AG08395 (cell line): ENCODE measurements around the gene PLEKHA4.
"Not testable (repeated sequence)": the region's sequence is repeated elsewhere in the genome, so short reads cannot be mapped to it uniquely, and the experiment has no call there.

ENCODE experiments used
- DNase-seq: peaks from one replicate; pipeline ENCODE4 v3.0.0; 2012; ENCODE audit warnings: mixed read lengths, low spot score

PLEKHA4 gene

GRCh38 chr19:48887861-48888612 lies 19.6 kb upstream of the PLEKHA4 start:
- no peak for DNase-seq

- no peak for DNase-seq
Observed at GRCh38 chr19:48883726-48884125, 15.3 kb upstream of the PLEKHA4 start.

- DNase-seq = no peak
Observed at GRCh38 chr19:48881741-48882657, 13.6 kb upstream of the PLEKHA4 start.

- not testable (repeated sequence) for DNase-seq
Observed at GRCh38 chr19:48879696-48880095, 11.3 kb upstream of the PLEKHA4 start.

DNA sequence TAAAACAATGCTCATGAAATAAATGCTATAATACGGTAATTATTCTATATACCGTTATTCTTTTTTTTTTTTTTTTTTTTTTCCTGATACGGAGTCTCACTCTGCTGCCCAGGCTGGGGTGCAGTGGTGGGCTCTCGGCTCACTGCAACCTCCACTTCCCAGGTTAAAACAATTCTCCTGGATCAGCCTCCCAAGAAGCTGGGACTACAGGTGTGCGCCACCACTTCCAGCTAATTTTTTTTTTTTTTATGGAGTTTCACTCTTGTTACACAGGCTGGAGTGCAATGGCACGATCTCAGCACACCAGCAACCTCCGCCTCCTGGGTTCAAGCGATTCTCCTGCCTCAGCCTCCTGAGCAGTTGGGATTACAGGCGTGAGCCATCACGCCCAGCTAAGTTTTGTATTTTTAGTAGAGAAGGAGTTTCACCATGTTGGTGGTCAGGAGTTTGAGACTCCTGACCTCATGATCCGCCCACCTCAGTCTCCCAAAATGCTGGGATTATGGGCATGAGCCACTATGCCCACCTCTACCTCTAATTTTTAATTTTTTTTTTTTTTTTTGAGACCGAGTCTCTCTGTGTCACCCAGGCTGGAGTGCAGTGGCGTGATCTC lies 10.7 kb upstream of the PLEKHA4 start:
- DNase-seq = no peak

DNA sequence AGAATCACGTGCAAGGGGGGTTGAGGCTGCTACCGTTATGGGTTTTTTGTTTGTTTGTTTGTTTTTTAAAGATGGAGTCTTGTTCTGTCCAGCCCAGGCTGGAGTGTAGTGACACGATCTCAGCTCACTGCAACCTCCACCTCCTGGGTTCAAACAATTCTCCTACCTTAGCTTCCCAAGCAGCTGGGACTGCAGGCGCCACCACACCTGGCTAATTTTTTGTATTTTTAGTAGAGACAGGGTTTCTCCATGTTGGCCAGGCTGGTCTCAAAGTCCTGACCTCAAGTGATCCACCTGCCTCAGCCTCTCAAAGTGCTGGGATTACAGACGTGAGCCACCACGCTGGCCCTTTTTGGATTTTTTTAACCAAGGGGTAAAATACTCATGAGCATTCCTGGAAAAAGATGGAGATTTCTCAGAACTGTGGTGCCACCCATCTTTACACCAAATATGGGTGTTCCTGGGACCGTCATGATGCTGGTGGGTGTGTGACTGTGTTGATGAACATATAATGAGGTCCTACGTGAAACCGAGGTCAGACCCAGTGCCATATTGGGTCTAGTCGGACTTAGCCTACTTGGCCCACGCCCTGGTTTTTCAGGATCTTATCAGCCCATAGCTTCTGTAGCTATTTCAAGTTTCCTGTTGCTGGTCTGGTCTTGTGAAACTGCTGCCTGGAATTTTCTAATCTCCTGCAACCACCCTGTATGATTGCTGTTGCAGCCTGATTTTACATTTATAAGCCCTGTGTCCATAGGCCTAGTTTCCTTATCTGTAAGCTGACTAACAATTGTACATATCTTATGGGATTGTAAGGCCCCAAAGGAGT lies 10.0 kb upstream of the PLEKHA4 start:
- DNase-seq = no peak

DNA sequence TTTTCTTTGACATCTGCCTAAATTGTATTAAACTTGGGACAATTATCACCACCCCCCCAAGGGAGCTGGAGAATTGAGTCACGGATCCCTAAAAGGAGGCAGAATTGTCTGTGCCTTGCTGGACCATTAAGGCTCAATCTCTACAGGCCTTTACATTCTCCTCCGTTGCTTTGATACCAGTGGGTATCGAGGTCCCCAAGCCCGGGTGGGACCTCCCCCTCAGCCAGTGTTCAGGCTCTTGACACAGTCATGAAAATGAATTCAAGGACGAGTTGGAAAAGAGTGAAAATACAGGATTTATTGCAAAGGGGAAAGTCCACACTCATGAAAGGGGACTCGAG lies 9.4 kb upstream of the PLEKHA4 start:
- no peak for DNase-seq

- DNase-seq = not testable (repeated sequence)
Observed at GRCh38 chr19:48876043-48876981, 7.9 kb upstream of the PLEKHA4 start.

- DNase-seq = peak; percentile 27
Observed at GRCh38 chr19:48874303-48875135, 6.1 kb upstream of the PLEKHA4 start.

DNA sequence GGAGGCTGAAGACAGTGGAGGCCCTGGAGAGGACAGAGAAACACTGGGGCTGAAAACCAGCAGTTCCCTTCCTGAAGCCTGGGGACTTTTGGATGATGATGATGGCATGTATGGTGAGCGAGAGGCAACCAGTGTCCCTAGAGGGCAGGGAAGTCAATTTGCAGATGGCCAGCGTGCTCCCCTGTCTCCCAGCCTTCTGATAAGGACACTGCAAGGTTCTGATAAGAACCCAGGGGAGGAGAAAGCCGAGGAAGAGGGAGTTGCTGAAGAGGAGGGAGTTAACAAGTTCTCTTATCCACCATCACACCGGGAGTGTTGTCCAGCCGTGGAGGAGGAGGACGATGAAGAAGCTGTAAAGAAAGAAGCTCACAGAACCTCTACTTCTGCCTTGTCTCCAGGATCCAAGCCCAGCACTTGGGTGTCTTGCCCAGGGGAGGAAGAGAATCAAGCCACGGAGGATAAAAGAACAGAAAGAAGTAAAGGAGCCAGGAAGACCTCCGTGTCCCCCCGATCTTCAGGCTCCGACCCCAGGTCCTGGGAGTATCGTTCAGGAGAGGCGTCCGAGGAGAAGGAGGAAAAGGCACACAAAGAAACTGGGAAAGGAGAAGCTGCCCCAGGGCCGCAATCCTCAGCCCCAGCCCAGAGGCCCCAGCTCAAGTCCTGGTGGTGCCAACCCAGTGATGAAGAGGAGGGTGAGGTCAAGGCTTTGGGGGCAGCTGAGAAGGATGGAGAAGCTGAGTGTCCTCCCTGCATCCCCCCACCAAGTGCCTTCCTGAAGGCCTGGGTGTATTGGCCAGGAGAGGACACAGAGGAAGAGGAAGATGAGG lies 5.3 kb upstream of the PLEKHA4 start:
- no peak for DNase-seq

- peak; percentile 88 for DNase-seq
Observed at GRCh38 chr19:48872884-48873475, 4.6 kb upstream of the PLEKHA4 start.

- peak; percentile 97 for DNase-seq
Observed at GRCh38 chr19:48872182-48872883, 3.9 kb upstream of the PLEKHA4 start, which contains the start of gene PPP1R15A. TSS of gene PPP1R15A (plus strand) at chr19:48872421. CDS start at chr19:48873234, 813 bp downstream.

DNA sequence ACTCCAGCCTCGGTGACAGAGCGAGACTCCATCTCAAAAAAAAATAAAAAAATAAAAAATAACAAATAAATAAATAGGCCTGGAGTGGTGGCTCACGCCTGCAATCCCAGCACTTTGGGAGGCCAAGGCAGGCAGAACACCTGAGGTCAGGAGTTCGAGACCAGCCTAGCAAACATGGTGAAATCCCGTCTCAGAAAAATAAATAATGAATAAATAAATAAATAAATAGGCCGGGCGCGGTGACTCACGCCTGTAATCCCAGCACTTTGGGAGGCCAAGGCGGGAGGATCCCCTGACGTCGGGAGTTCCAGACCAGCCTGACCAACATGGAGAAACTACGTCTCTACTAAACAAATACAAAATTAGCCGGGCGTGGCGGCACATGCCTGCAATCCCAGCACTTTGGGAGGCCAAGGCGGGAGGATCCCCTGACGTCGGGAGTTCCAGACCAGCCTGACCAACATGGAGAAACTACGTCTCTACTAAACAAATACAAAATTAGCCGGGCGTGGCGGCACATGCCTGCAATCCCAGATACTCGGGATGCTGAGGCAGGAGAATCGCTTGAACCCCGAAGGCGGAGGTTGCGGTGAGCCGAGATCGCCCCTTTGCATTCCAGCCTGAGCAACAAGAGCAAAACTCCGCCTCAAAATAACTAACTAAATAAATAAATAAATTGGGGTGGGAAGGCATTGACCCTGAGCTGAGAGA lies 3.2 kb upstream of the PLEKHA4 start:
- DNase-seq = not testable (repeated sequence)

GRCh38 chr19:48870048-48870447 lies 1.6 kb upstream of the PLEKHA4 start:
- DNase-seq = no peak

DNA sequence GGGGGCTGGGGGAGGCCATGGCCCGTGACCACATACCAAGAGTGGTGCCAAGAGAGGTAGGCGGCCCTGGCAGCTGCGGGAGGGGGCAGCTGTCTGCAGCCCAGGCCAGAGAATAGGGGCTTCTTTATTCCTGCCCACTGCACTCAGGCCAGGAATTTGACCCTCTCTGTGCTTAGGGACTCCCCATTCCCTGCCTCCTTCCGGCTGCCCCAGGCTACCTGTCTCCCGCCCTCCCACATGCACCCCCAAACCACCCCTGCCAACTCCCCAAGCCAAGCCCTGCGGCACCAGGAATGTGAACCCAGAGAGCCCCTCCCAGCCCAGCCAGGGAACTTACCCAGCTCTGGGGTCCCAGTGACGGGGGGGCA lies 687 bp downstream of the PLEKHA4 start:
- no peak for DNase-seq

- DNase-seq = no peak
Observed at GRCh38 chr19:48867123-48867745, 1.2 kb downstream of the PLEKHA4 start.

- no peak for DNase-seq
Observed at GRCh38 chr19:48866692-48867091, 1.7 kb downstream of the PLEKHA4 start.
